Activated naive CD4-positive, alpha-beta T cell treated with anti-CD3 and anti-CD28 coated beads, Interleukin-2, amount 50 U/mL, for 24 hours (primary cell): ENCODE data around the gene TMEM252.

Source experiments
- H3K27ac Mint-ChIP-seq: one replicate; pipeline ENCODE4 v1.8.0; 2021; ENCODE audit warnings: mild to moderate bottlenecking, mixed read lengths
- H3K27me3 Mint-ChIP-seq: one replicate; pipeline ENCODE4 v1.8.0; 2021; ENCODE audit warnings: mixed read lengths
- H3K36me3 Mint-ChIP-seq: one replicate; pipeline ENCODE4 v1.8.0; 2021; ENCODE audit warnings: mixed read lengths
- H3K4me1 Mint-ChIP-seq: one replicate; pipeline ENCODE4 v1.8.0; 2021; ENCODE audit warnings: mixed read lengths
- H3K4me3 Mint-ChIP-seq: one replicate; pipeline ENCODE4 v1.8.0; 2021; ENCODE audit warnings: mild to moderate bottlenecking, mixed read lengths
- H3K9me3 Mint-ChIP-seq: one replicate; pipeline ENCODE4 v1.8.0; 2021; ENCODE audit warnings: mixed read lengths

The TMEM252 gene

GRCh38 chr9:68493958-68494577, 46.6 kb downstream of the TMEM252 start:
- H3K27me3 Mint-ChIP-seq = peaks cover 8% of the 10 kb centered on the region
- no peak overlapping the region for H3K4me3 Mint-ChIP-seq
- H3K9me3 Mint-ChIP-seq = no peaks in the 10 kb centered on the region
- no peaks in the 10 kb centered on the region for H3K36me3 Mint-ChIP-seq
- H3K27ac Mint-ChIP-seq = no peak overlapping the region
- no peaks in the 10 kb centered on the region for H3K4me1 Mint-ChIP-seq

GRCh38 chr9:68493541-68493940, 47.1 kb downstream of the TMEM252 start:
- Mint-ChIP-seq H3K27me3 (peaks cover 7% of the 10 kb centered on the region), H3K4me3 (no peak overlapping the region), H3K27ac (no peak overlapping the region), H3K9me3 (no peaks in the 10 kb centered on the region), H3K4me1 (no peaks in the 10 kb centered on the region), H3K36me3 (no peaks in the 10 kb centered on the region)

GRCh38 chr9:68492806-68493205, 47.9 kb downstream of the TMEM252 start:
- Mint-ChIP-seq H3K4me1 (no peaks in the 10 kb centered on the region), H3K36me3 (no peaks in the 10 kb centered on the region), H3K27me3 (peaks cover 5% of the 10 kb centered on the region), H3K27ac (no peak overlapping the region), H3K4me3 (no peak overlapping the region), H3K9me3 (no peaks in the 10 kb centered on the region)

GRCh38 chr9:68489646-68490045, 51.0 kb downstream of the TMEM252 start:
- Mint-ChIP-seq H3K4me3 (no peak overlapping the region), H3K27me3 (peaks cover 5% of the 10 kb centered on the region), H3K36me3 (no peaks in the 10 kb centered on the region), H3K9me3 (no peaks in the 10 kb centered on the region), H3K4me1 (no peaks in the 10 kb centered on the region), H3K27ac (no peak overlapping the region)

GRCh38 chr9:68488126-68488525, 52.6 kb downstream of the TMEM252 start:
- H3K27me3 Mint-ChIP-seq = peaks cover 10% of the 10 kb centered on the region
- no peaks in the 10 kb centered on the region for H3K4me1 Mint-ChIP-seq
- H3K27ac Mint-ChIP-seq = no peak overlapping the region

More at GRCh38 chr9:68488126-68488525, 52.6 kb downstream of the TMEM252 start:
- Mint-ChIP-seq H3K9me3 (peaks cover 1% of the 10 kb centered on the region), H3K4me3 (no peak overlapping the region), H3K36me3 (no peaks in the 10 kb centered on the region)
